Embryonic facial prominence (tissue), 1 donor: Measurements from ENCODE around the gene DIP2C.
"Not testable (repeated sequence)": the region's sequence is repeated elsewhere in the genome, so short reads cannot be mapped to it uniquely, and the experiment has no call there.

ENCODE experiments used
- DNase-seq: peaks from one replicate; pipeline ENCODE4 v3.0.0-alpha.2; 2016; ENCODE audit errors: extremely low spot score

The DIP2C gene

GRCh38 chr10:517872-518475, 171.5 kb downstream of the DIP2C start:
- DNase-seq = no peak

- DNase-seq = no peak
Measured at GRCh38 chr10:517241-517830, 172.1 kb downstream of the DIP2C start.

GRCh38 chr10:516764-517163, 172.7 kb downstream of the DIP2C start:
- no peak for DNase-seq

- no peak for DNase-seq
Measured at GRCh38 chr10:515674-516073, 173.8 kb downstream of the DIP2C start.

- DNase-seq = no peak
Measured at GRCh38 chr10:514137-514671, 175.3 kb downstream of the DIP2C start.

GRCh38 chr10:513393-513792, 176.1 kb downstream of the DIP2C start:
- DNase-seq = no peak

GRCh38 chr10:512661-513060, 176.8 kb downstream of the DIP2C start:
- not testable (repeated sequence) for DNase-seq

GRCh38 chr10:511849-512191, 177.6 kb downstream of the DIP2C start:
- no peak for DNase-seq

- peak; percentile 84 for DNase-seq
Measured at GRCh38 chr10:511101-511848, 178.2 kb downstream of the DIP2C start.

GRCh38 chr10:510415-510881, 179.0 kb downstream of the DIP2C start:
- no peak for DNase-seq

- DNase-seq = no peak
Measured at GRCh38 chr10:509361-510102, 179.9 kb downstream of the DIP2C start.

GRCh38 chr10:508726-509125, 180.7 kb downstream of the DIP2C start:
- DNase-seq = no peak

- DNase-seq = no peak
Measured at GRCh38 chr10:507908-508444, 181.5 kb downstream of the DIP2C start.

GRCh38 chr10:507355-507699, 182.1 kb downstream of the DIP2C start:
- DNase-seq = no peak

GRCh38 chr10:506451-507354, 182.8 kb downstream of the DIP2C start:
- DNase-seq = no peak

GRCh38 chr10:505419-505818, 184.0 kb downstream of the DIP2C start:
- DNase-seq = no peak

- DNase-seq = no peak
Measured at GRCh38 chr10:504806-505205, 184.7 kb downstream of the DIP2C start.

- DNase-seq = no peak
Measured at GRCh38 chr10:504121-504611, 185.3 kb downstream of the DIP2C start.

GRCh38 chr10:501596-501995, 187.9 kb downstream of the DIP2C start:
- DNase-seq = no peak

- no peak for DNase-seq
Measured at GRCh38 chr10:500876-501275, 188.6 kb downstream of the DIP2C start.

GRCh38 chr10:499991-500390, 189.5 kb downstream of the DIP2C start:
- DNase-seq = no peak
